Karpas-422 (cell line): Measurements from ENCODE around the gene LAT. TPM values are rescaled to one million over a fixed set of nuclear protein-coding genes. Genes with fewer than 3 reads are reported as not detected.
"Not testable (repeated sequence)": the region's sequence is repeated elsewhere in the genome, so short reads cannot be mapped to it uniquely, and the experiment has no call there.

ENCODE experiments used
- DNase-seq: peaks from one replicate; pipeline ENCODE4 v3.0.0-alpha.2; 2015
- H2AFZ ChIP-seq: fragments of 200-600 bp; sonication (generic); 2 replicates; pipeline ENCODE4 v1.6.1; 2014; ENCODE audit warnings: antibody characterized with exemption, low read length, mixed read lengths
- H3K27ac ChIP-seq: fragments of 200-600 bp; sonication (generic); 2 replicates; pipeline ENCODE4 v1.5.1; 2014; ENCODE audit warnings: mild to moderate bottlenecking, low read length, moderate library complexity
- H3K27me3 ChIP-seq: fragments of 200-600 bp; sonication (generic); 2 replicates; pipeline ENCODE4 v1.6.1; 2014; ENCODE audit warnings: low read length, mixed read lengths
- H3K36me3 ChIP-seq: fragments of 200-600 bp; sonication (generic); 2 replicates; pipeline ENCODE4 v1.6.1; 2014; ENCODE audit warnings: low read length, mixed read lengths; ENCODE audit not compliant: insufficient read depth
- H3K4me1 ChIP-seq: fragments of 200-600 bp; sonication (generic); 2 replicates; pipeline ENCODE4 v1.6.1; 2014; ENCODE audit warnings: mild to moderate bottlenecking, low read length, mixed read lengths
- H3K4me2 ChIP-seq: fragments of 200-600 bp; sonication (generic); 2 replicates; pipeline ENCODE4 v1.6.1; 2014; ENCODE audit warnings: low read length, low read depth, mild to moderate bottlenecking; ENCODE audit not compliant: poor library complexity, severe bottlenecking
- H3K4me3 ChIP-seq: fragments of 200-600 bp; sonication (generic); 2 replicates; pipeline ENCODE4 v1.5.1; 2014; ENCODE audit warnings: mild to moderate bottlenecking, antibody characterized with exemption, low read length, mixed read lengths
- H3K79me2 ChIP-seq: fragments of 200-600 bp; sonication (generic); 2 replicates; pipeline ENCODE4 v1.6.1; 2014; ENCODE audit warnings: mild to moderate bottlenecking, low read length, mixed read lengths
- H3K9ac ChIP-seq: fragments of 200-600 bp; sonication (generic); 2 replicates; pipeline ENCODE4 v1.6.0; 2014; ENCODE audit warnings: low read length
- H3K9me2 ChIP-seq: fragments of 200-600 bp; sonication (generic), shearing (Covaris generic); replicated peaks from 2 replicates; pipeline ENCODE4 v1.6.0; 2014; ENCODE audit warnings: mild to moderate bottlenecking, low read length, moderate library complexity; ENCODE audit not compliant: insufficient read depth
- H3K9me3 ChIP-seq: fragments of 300-700, 200-600 bp; sonication (generic); 2 replicates; pipeline ENCODE4 v1.6.1; 2014; ENCODE audit warnings: low read length, mixed read lengths
- H4K20me1 ChIP-seq: fragments of 200-600 bp; sonication (generic); 2 replicates; pipeline ENCODE4 v1.6.1; 2014; ENCODE audit warnings: mild to moderate bottlenecking, antibody characterized with exemption, low read length, low read depth; ENCODE audit not compliant: insufficient read depth
- total RNA-seq: library from RNA; depleted of rRNA; stranded (reverse); fragments of >200 nt; shearing (Covaris generic); gene quantifications from 2 replicates; pipeline ENCODE4 v1.2.3, GENCODE V29; 2014; ENCODE audit warnings: low replicate concordance; rRNA removed

The LAT gene, protein sequence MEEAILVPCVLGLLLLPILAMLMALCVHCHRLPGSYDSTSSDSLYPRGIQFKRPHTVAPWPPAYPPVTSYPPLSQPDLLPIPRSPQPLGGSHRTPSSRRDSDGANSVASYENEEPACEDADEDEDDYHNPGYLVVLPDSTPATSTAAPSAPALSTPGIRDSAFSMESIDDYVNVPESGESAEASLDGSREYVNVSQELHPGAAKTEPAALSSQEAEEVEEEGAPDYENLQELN
- total RNA-seq = 8.6 and 27.3 TPM in 2 replicates

- peaks cover 5% of the 10 kb centered on the region for H3K9me3 ChIP-seq
- H3K4me3 ChIP-seq = peak within 1 kb of the TSS; percentile 63; the same call in 1 of the 2 replicates
- no peaks in the 10 kb centered on the region for H3K79me2 ChIP-seq
- peaks cover 11% of the 10 kb centered on the region; the same call in 1 of the 2 replicates for H3K36me3 ChIP-seq
- peaks cover 9% of the 10 kb centered on the region for H3K4me1 ChIP-seq
- H4K20me1 ChIP-seq = no peaks in the 10 kb centered on the region
- no peak within 1 kb of the TSS for H3K27ac ChIP-seq
- peak within 1 kb of the TSS; percentile 58 for H3K4me2 ChIP-seq
- peak within 1 kb of the TSS; percentile 73; the same call in 1 of the 2 replicates for H2AFZ ChIP-seq
- H3K9me2 ChIP-seq = no peaks in the 10 kb centered on the region
- peak; percentile 56 for DNase-seq
- no peaks in the 10 kb centered on the region for H3K27me3 ChIP-seq
- H3K9ac ChIP-seq = peak within 1 kb of the TSS; percentile 70
Observed at GRCh38 chr16:28984619-28985135, at the start of gene LAT. Gene LAT, plus strand, starts transcription at chr16:28985052. Its CDS starts 366 bp downstream, at chr16:28985418.

GRCh38 chr16:28935346-28935745 lies 49.5 kb upstream of the LAT start:
- Histone ChIP-seq H3K4me3 (no peak overlapping the region), H3K27ac (no peak overlapping the region), H4K20me1 (no peaks in the 10 kb centered on the region), H3K9ac (no peak overlapping the region), H3K36me3 (peaks cover 27% of the 10 kb centered on the region), H3K79me2 (peaks cover 26% of the 10 kb centered on the region), H3K27me3 (no peaks in the 10 kb centered on the region), H3K9me3 (no peaks in the 10 kb centered on the region), H3K4me1 (peaks cover 23% of the 10 kb centered on the region), H3K9me2 (no peaks in the 10 kb centered on the region), H3K4me2 (no peak overlapping the region), H2AFZ (no peak overlapping the region)
- no peak for DNase-seq

DNA sequence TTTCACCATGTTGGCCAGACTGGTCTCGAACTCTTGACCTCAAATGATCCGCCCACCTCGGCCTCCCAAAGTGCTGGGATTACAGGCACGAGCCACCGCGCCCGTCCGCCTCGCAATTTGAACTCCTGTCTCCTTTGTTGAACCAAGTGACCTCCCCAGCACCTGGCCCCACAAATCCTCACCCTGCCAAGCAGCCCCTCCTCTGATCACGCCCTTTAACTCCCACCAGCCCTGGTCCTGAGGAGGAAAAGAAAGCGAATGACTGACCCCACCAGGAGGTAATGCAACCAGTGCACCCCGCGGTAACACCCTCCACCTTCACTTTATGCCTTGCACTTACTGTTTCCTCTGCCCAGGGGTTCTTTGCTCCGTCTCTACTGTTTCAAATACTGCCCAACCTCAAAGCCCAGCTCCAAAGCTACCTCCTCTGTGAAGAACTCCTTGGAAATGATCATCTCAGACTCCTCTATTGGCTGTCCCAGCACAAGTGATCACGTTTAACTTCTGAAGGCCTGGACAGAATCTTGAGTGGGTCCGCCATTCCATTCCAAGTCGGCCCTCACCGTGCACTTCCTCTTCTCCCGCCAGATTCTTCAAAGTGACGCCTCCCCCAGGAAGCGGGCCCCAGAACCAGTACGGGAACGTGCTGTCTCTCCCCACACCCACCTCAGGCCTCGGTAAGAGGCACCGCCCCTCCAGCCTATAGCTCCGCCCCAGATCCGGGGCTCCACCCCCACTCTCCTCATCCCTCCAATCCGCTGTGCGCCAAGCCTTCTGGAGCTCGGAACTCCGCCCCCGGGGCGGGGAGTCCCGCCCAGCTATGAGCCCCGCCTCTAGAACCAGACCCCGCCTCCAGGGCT lies 48.7 kb upstream of the LAT start:
- peaks cover 26% of the 10 kb centered on the region for H3K79me2 ChIP-seq
- H3K36me3 ChIP-seq = peaks cover 27% of the 10 kb centered on the region
- no peak overlapping the region for H3K27ac ChIP-seq
- H3K9me2 ChIP-seq = no peaks in the 10 kb centered on the region
- H3K4me1 ChIP-seq = peaks cover 15% of the 10 kb centered on the region
- peak; percentile 97 for DNase-seq
- no peaks in the 10 kb centered on the region for H3K27me3 ChIP-seq
- no peaks in the 10 kb centered on the region for H3K9me3 ChIP-seq
- H3K4me2 ChIP-seq = no peak overlapping the region
- no peak overlapping the region for H3K4me3 ChIP-seq
- no peak overlapping the region for H2AFZ ChIP-seq
- H4K20me1 ChIP-seq = no peaks in the 10 kb centered on the region
- H3K9ac ChIP-seq = no peak overlapping the region

DNA sequence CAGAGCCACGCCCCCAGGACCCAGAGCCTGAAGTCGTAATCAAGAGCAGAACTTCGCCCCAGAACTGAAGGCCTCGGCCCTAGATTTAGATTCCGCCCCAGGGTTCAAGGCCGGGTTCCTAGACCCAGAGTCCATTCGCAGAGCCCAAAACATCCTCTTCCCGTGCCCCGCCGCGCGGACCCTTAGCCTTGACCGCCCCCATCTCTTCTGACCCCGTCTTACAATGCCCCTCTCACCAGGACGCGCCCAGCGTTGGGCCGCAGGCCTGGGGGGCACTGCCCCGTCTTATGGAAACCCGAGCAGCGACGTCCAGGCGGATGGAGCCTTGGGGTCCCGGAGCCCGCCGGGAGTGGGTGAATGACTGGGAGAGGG lies 48.1 kb upstream of the LAT start:
- Histone ChIP-seq H3K4me3 (no peak overlapping the region), H2AFZ (no peak overlapping the region), H3K27ac (no peak overlapping the region), H3K4me2 (no peak overlapping the region), H4K20me1 (no peaks in the 10 kb centered on the region), H3K36me3 (peaks cover 27% of the 10 kb centered on the region), H3K9me2 (no peaks in the 10 kb centered on the region), H3K9ac (no peak overlapping the region), H3K9me3 (no peaks in the 10 kb centered on the region), H3K79me2 (peaks cover 23% of the 10 kb centered on the region), H3K27me3 (no peaks in the 10 kb centered on the region), H3K4me1 (peaks cover 9% of the 10 kb centered on the region)
- no peak for DNase-seq

GRCh38 chr16:28937222-28937876 lies 47.5 kb upstream of the LAT start:
- Histone ChIP-seq H3K4me2 (no peak overlapping the region), H4K20me1 (no peaks in the 10 kb centered on the region), H3K4me1 (peaks cover 7% of the 10 kb centered on the region), H3K79me2 (peaks cover 17% of the 10 kb centered on the region), H2AFZ (no peak overlapping the region), H3K27me3 (no peaks in the 10 kb centered on the region), H3K9me3 (no peaks in the 10 kb centered on the region), H3K4me3 (no peak overlapping the region), H3K36me3 (peaks cover 27% of the 10 kb centered on the region), H3K27ac (no peak overlapping the region), H3K9me2 (no peaks in the 10 kb centered on the region), H3K9ac (no peak overlapping the region)
- DNase-seq = no peak

DNA sequence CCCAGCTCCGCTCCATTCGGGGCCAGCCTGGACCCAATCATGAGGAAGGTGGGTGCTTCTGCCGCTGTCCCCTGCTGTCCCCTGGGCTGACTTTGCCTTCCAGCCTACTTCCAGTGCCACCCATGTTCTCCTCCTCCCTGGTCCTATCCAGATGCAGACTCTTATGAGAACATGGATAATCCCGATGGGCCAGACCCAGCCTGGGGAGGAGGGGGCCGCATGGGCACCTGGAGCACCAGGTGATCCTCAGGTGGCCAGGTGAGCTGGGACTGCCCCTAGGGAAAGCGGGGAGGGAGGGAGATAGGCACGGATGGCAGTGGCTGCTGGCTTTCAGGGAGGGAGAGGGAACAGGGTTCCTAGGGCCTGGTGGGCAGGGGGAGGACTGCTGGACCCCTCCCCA lies 46.1 kb upstream of the LAT start:
- no peak for DNase-seq

DNA sequence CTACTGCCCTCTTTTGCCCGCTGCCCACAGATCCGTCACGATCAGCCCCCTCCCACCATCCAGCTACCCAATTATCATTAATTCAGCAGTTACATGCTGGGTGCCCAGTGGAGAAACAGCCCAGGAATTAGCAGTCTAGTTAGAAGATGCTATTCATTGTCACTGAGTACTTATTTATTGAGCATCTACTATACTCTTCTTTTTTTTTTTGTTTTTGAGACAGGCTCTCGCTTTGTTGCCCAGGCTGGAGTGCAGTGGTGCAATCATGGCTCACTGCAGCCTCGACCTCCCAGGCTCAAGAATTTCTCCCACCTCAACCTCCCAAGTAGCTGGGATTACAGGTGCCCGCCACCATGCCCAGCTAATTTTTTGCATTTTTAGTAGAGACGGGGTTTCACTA lies 45.0 kb upstream of the LAT start:
- H3K36me3 ChIP-seq = peaks cover 19% of the 10 kb centered on the region
- H2AFZ ChIP-seq, H3K9ac ChIP-seq, H3K4me3 ChIP-seq, DNase-seq, H3K9me2 ChIP-seq, H3K27me3 ChIP-seq, H4K20me1 ChIP-seq, H3K4me1 ChIP-seq, H3K4me2 ChIP-seq, H3K27ac ChIP-seq, H3K79me2 ChIP-seq, H3K9me3 ChIP-seq: not testable (repeated sequence)

More for the DNA sequence above, 46.1 kb upstream of the LAT start:
- no peak overlapping the region for H3K4me2 ChIP-seq
- no peak overlapping the region for H3K9ac ChIP-seq
- H2AFZ ChIP-seq = no peak overlapping the region
- H3K36me3 ChIP-seq = peaks cover 27% of the 10 kb centered on the region
- H3K27me3 ChIP-seq = no peaks in the 10 kb centered on the region
- 0 out of 2 replicates have a peak, but pooled peaks cover 6% of the 10 kb centered on the region for H3K79me2 ChIP-seq
- no peaks in the 10 kb centered on the region for H3K9me3 ChIP-seq
- no peaks in the 10 kb centered on the region for H4K20me1 ChIP-seq
- no peak overlapping the region for H3K4me3 ChIP-seq
- H3K9me2 ChIP-seq = no peaks in the 10 kb centered on the region
- H3K4me1 ChIP-seq = no peaks in the 10 kb centered on the region
- no peak overlapping the region for H3K27ac ChIP-seq

DNA sequence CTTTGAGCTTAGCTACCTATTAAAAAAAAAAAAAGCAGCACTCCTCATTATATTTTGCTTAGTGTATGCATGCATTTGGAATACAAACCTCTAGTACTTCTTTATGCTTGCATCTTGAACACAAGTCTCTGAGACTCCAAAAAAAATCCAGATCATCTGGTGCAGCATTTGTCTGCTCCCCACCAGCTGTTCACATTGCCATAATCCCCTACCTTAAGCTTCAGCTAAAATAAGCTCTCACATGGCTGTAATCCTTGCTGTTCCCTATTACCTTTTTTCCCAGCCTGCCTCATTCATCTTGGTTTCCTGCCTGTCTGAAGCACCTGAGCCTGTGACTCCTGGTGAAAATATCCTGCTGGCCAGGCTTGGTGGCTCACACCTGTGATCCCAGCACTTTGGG lies 41.6 kb upstream of the LAT start:
- Histone ChIP-seq H3K27ac (no peak overlapping the region), H3K9ac (no peak overlapping the region), H4K20me1 (no peaks in the 10 kb centered on the region), H3K9me2 (no peaks in the 10 kb centered on the region), H3K27me3 (no peaks in the 10 kb centered on the region), H3K4me1 (peaks cover 8% of the 10 kb centered on the region), H3K4me3 (no peak overlapping the region), H2AFZ (no peak overlapping the region), H3K9me3 (no peaks in the 10 kb centered on the region), H3K36me3 (0 out of 2 replicates have a peak, but pooled peaks cover 5% of the 10 kb centered on the region), H3K79me2 (no peaks in the 10 kb centered on the region), H3K4me2 (no peak overlapping the region)
- DNase-seq = no peak
